ENCODE data around the gene PEX14. TPM values are rescaled to one million over a fixed set of nuclear protein-coding genes. Genes with fewer than 3 reads are reported as not detected.

PEX14 gene
- total and polyA plus RNA-seq, 10 of the 15 experiments (the other 5 are each of a cell fraction or from before 2014, with no cell fraction given), result 1.4 to 23.2 (median 12.0) TPM

DNA sequence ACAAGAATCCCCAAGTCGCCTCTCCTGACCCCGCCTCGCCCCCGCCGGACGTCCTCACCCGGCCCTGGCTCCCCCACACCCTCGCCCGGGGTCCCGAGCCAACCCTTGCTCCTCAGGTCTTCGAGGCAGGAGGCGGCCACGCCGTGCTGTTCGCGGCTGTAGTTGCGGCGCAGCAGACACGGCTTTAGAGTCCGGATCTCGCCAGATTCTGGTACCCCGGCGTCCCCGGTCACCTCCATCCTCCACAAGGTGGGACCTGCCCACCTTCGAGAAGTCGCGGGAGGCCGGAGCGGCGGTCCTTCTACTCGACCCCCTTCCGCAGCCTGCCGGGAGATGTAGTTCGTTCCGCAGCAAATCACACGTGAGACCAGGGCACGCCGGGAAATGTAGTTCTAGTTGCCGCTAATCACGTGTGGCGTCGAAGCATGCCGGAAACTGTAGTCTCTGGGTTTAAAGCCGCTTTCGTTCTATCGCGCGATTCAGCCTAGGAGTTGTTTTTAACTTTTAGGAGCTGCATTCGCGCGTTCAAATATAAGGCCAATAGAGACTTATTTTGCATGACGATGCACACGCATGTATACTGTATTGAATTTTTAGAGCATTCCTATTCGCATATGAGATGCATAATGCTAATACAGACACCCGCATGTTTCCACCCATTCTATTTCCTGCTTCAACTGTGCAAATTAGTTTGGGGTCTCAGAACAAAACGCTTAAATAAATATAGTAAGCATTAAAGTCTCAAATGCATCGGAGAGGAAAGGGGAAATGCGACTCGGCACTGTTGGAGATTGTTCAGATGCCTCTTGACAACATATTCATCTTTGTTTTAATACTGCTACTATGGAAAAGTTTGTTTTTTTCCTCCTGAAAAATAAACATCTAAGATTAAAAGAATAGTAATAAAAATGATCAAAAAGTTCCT, 2.3 kb upstream of the PEX14 start, which contains the start of gene DFFA (continued):
- TF ChIP-seq, protein P1, sequence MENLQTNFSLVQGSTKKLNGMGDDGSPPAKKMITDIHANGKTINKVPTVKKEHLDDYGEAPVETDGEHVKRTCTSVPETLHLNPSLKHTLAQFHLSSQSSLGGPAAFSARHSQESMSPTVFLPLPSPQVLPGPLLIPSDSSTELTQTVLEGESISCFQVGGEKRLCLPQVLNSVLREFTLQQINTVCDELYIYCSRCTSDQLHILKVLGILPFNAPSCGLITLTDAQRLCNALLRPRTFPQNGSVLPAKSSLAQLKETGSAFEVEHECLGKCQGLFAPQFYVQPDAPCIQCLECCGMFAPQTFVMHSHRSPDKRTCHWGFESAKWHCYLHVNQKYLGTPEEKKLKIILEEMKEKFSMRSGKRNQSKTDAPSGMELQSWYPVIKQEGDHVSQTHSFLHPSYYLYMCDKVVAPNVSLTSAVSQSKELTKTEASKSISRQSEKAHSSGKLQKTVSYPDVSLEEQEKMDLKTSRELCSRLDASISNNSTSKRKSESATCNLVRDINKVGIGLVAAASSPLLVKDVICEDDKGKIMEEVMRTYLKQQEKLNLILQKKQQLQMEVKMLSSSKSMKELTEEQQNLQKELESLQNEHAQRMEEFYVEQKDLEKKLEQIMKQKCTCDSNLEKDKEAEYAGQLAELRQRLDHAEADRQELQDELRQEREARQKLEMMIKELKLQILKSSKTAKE (IDR thresholded peaks at IDR 0.05; ENCODE audit: low read depth, poor library complexity, severe bottlenecking), result no peak
- TF ChIP-seq POLR2A (IDR thresholded peaks at IDR 0.05; ENCODE audit: low read depth, low read length) (peak; percentile 91), SMC3 (IDR thresholded peaks at IDR 0.05; ENCODE audit: borderline replicate concordance, low read length) (no peak), MLLT1 (IDR thresholded peaks at IDR 0.05) (peak; percentile 86), ASH2L (IDR thresholded peaks at IDR 0.05; ENCODE audit: borderline replicate concordance, low read depth) (0 out of 2 replicates have a peak, but pooled peaks have one; percentile 21), CREB1 (IDR thresholded peaks at IDR 0.05; ENCODE audit: low read depth) (peak; percentile 73), STAT1 (conservative IDR thresholded peaks at IDR 0.05) (0 out of 2 replicates have a peak, but pooled peaks have one; percentile 74), KLF5 (IDR thresholded peaks at IDR 0.05; ENCODE audit: partially characterized antibody) (peak; percentile 76), ZNF274 (IDR thresholded peaks at IDR 0.05; ENCODE audit: insufficient read depth, insufficient read length) (no peak), SUZ12 (IDR thresholded peaks at IDR 0.05; ENCODE audit: unreplicated experiment) (no peak), MEF2A (IDR thresholded peaks at IDR 0.05; ENCODE audit: insufficient read depth, low read depth, low read length) (no peak), ZNF24 (IDR thresholded peaks at IDR 0.05) (no peak), ZZZ3 (IDR thresholded peaks at IDR 0.05; ENCODE audit: control insufficient read depth, insufficient read length, low read depth) (no peak), GATAD2B (conservative IDR thresholded peaks at IDR 0.05; ENCODE audit: low read depth) (0 out of 2 replicates have a peak, but pooled peaks have one; percentile 59), MEF2B (IDR thresholded peaks at IDR 0.05; ENCODE audit: partially characterized antibody, poor library complexity, severe bottlenecking) (peak; percentile 46), SPI1 (IDR thresholded peaks at IDR 0.05; ENCODE audit: borderline replicate concordance, insufficient read depth, low read depth, low read length) (no peak; the same call in 1 of the 2 replicates), JUND (IDR thresholded peaks at IDR 0.05; ENCODE audit: low read depth, low read length) (no peak), NR2C1 (IDR thresholded peaks at IDR 0.05) (peak; percentile 91), RAD21 (IDR thresholded peaks at IDR 0.05; ENCODE audit: insufficient read depth, low read depth, low read length) (no peak), CHD1 (IDR thresholded peaks at IDR 0.05; ENCODE audit: low read depth, low read length) (no peak), BHLHE40 (IDR thresholded peaks at IDR 0.05; ENCODE audit: borderline replicate concordance in 1 of 2, low read depth in 2 of 2, low read length in 1 of 2) (peak; percentile 98 to 99), SREBF1 (IDR thresholded peaks at IDR 0.05; ENCODE audit: low read length) (peak; percentile 94)
- TF ChIP-seq, protein P2, sequence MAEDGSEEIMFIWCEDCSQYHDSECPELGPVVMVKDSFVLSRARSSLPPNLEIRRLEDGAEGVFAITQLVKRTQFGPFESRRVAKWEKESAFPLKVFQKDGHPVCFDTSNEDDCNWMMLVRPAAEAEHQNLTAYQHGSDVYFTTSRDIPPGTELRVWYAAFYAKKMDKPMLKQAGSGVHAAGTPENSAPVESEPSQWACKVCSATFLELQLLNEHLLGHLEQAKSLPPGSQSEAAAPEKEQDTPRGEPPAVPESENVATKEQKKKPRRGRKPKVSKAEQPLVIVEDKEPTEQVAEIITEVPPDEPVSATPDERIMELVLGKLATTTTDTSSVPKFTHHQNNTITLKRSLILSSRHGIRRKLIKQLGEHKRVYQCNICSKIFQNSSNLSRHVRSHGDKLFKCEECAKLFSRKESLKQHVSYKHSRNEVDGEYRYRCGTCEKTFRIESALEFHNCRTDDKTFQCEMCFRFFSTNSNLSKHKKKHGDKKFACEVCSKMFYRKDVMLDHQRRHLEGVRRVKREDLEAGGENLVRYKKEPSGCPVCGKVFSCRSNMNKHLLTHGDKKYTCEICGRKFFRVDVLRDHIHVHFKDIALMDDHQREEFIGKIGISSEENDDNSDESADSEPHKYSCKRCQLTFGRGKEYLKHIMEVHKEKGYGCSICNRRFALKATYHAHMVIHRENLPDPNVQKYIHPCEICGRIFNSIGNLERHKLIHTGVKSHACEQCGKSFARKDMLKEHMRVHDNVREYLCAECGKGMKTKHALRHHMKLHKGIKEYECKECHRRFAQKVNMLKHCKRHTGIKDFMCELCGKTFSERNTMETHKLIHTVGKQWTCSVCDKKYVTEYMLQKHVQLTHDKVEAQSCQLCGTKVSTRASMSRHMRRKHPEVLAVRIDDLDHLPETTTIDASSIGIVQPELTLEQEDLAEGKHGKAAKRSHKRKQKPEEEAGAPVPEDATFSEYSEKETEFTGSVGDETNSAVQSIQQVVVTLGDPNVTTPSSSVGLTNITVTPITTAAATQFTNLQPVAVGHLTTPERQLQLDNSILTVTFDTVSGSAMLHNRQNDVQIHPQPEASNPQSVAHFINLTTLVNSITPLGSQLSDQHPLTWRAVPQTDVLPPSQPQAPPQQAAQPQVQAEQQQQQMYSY (CRISPR knock-in tag; IDR thresholded peaks at IDR 0.05), result no peak
